Measurements from ENCODE around the gene FNBP1L.
"Not testable (repeated sequence)": the region's sequence is repeated elsewhere in the genome, so short reads cannot be mapped to it uniquely, and the experiment has no call there.

Gene FNBP1L

DNA sequence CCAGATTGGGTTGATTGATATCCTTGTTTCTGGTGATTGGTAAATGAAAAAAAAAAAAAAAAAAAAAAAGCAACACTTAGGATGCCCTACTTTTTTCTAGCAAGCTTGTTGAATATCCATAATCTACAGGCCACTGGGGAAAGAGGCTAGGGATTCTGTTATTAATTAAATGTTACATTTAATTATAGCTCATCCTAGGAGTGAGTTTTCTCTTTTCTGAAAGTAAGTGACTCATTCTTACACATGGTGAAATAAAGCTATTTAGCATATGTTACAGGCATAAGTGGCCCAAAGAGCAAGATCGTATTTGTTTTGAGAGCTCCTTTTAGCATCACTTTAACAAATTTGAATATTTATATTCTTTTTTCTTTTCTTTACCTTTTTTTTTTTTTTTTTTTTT, 94.5 kb downstream of the FNBP1L start:
- TF ChIP-seq, protein P1, sequence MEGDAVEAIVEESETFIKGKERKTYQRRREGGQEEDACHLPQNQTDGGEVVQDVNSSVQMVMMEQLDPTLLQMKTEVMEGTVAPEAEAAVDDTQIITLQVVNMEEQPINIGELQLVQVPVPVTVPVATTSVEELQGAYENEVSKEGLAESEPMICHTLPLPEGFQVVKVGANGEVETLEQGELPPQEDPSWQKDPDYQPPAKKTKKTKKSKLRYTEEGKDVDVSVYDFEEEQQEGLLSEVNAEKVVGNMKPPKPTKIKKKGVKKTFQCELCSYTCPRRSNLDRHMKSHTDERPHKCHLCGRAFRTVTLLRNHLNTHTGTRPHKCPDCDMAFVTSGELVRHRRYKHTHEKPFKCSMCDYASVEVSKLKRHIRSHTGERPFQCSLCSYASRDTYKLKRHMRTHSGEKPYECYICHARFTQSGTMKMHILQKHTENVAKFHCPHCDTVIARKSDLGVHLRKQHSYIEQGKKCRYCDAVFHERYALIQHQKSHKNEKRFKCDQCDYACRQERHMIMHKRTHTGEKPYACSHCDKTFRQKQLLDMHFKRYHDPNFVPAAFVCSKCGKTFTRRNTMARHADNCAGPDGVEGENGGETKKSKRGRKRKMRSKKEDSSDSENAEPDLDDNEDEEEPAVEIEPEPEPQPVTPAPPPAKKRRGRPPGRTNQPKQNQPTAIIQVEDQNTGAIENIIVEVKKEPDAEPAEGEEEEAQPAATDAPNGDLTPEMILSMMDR (IDR thresholded peaks at IDR 0.05; ENCODE audit: unreplicated experiment in 3 of 3), result no peak
- Mint-ChIP-seq H3K27me3 (ENCODE audit: low read depth) (no peaks in the 10 kb centered on the region), H3K9me3 (no peaks in the 10 kb centered on the region), H3K36me3 (ENCODE audit: low read depth) (peaks cover 51% of the 10 kb centered on the region), H3K27ac (no peak overlapping the region), H3K4me3 (no peak overlapping the region), H3K4me1 (peaks cover 11% of the 10 kb centered on the region)

DNA sequence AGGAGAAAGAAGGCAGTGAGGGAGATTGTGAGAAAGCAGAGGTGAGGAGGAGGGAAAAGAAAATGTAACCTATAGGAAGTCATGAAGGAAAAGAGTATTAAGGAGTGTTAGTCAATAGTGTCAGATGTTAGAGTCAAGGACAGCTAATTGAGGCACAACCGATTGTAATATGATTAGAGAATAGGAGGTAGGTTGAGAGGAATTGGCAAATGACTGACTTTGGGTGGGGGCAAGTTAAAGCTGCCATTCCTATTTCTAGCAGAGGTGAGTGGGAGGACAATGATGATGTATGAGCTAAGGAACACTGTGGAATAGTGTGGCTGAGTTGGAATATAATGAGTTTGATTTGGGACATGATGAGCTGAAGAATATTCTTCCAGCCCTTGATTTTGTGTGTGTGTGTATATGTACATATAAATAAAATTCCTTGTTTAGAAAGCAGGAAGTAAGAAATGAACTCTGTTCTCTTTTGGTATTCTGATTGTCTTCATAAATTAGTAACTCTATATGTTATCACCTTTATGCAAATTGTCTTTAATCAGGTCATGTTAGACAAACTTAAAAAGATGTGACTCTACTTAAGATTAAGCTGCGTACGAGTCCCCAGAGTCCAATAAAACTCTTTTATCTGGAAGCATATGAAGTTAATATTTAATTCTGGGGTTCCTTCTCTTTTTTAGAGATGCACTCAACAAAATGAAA, 98.4 kb downstream of the FNBP1L start:
- no peak overlapping the region for H3K27ac Mint-ChIP-seq
- H3K36me3 Mint-ChIP-seq (ENCODE audit: low read depth), result peaks cover 58% of the 10 kb centered on the region

DNA sequence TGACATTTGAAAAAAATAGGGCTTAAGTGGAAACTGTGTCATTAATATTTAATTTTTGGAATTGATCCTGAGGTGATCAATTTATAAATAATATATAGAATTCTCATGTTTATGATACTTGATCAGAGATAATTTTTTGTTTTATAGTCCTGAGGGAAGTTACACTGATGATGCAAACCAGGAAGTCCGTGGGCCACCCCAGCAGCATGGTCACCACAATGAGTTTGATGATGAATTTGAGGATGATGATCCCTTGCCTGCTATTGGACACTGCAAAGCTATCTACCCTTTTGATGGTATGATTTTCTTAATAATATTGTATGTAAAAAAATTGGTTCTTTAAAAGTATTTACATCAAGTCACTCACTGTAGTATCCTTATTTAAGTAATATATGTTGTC, 101.2 kb downstream of the FNBP1L start:
- H3K4me1 Mint-ChIP-seq, result peaks cover 36% of the 10 kb centered on the region
- H3K36me3 Mint-ChIP-seq (ENCODE audit: low read depth), result peaks cover 70% of the 10 kb centered on the region
- no peaks in the 10 kb centered on the region for H3K9me3 Mint-ChIP-seq
- TF ChIP-seq, protein P1 (IDR thresholded peaks at IDR 0.05; ENCODE audit: unreplicated experiment in 3 of 3), result no peak
- no peak overlapping the region for H3K27ac Mint-ChIP-seq
- no peaks in the 10 kb centered on the region for H3K27me3 Mint-ChIP-seq (ENCODE audit: low read depth)
- H3K4me3 Mint-ChIP-seq, result no peak overlapping the region

More for the DNA sequence above, 98.4 kb downstream of the FNBP1L start:
- no peak overlapping the region for H3K4me3 Mint-ChIP-seq
- H3K9me3 Mint-ChIP-seq, result no peaks in the 10 kb centered on the region
- TF ChIP-seq, protein P1 (IDR thresholded peaks at IDR 0.05; ENCODE audit: unreplicated experiment in 3 of 3), result no peak
- no peaks in the 10 kb centered on the region for H3K27me3 Mint-ChIP-seq (ENCODE audit: low read depth)
- peaks cover 9% of the 10 kb centered on the region for H3K4me1 Mint-ChIP-seq

DNA sequence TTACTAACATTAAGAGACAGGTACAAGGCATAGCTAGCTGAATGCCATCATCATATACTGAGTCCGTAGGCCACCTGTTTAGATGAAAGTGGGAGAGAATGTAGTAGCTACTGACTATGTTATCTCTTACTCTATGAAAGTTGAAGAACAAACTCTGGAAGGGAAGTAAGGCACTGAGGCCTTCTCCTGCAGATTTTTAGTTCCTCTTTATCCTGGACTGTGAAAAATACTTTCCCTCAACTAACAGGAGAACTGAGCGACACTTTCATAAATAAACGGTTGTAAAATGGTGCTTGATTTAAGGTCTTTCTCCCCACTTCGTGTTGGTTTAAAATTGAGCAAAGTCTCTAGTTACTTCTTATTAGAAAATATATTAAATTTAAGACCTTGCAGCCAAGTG, 101.9 kb downstream of the FNBP1L start:
- peaks cover 70% of the 10 kb centered on the region for H3K36me3 Mint-ChIP-seq (ENCODE audit: low read depth)
- TF ChIP-seq, protein P1 (IDR thresholded peaks at IDR 0.05; ENCODE audit: unreplicated experiment in 3 of 3), result no peak
- no peaks in the 10 kb centered on the region for H3K27me3 Mint-ChIP-seq (ENCODE audit: low read depth)
- no peak overlapping the region for H3K4me3 Mint-ChIP-seq
- H3K9me3 Mint-ChIP-seq, result no peaks in the 10 kb centered on the region
- H3K27ac Mint-ChIP-seq, result no peak overlapping the region
- H3K4me1 Mint-ChIP-seq, result peaks cover 43% of the 10 kb centered on the region

DNA sequence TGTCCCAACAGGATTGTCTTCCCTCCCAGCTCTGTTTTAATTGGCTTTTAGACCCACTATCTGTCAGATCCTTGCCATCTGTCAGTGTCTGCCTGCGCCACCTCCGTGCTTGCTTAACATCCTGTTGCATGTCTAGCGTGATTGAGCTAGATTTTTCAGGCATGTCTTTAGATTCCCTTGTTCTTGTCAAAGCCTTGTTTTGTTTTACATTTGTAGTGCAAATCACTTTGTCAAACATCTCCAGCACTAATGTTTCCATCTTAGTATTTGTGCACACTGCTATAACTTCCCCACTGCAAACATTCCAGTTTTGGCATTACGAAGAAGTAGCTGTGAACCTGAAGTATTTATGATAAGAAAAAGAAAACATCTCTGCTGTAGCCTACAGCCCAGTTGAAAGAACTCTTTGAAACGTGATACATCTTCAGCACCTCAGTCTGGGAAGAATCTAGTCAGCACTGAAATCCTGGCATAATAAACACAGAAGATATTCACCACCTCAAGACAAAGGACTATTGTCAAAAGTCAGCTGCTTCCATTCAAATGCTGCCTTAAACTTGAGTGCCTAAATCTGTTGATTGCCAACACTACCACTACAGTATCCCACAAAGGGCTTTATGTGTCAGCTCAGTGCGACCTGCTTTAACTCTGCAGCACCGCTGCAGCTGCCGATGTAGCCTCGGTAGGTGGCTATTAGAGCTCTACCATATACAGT, 105.0 kb downstream of the FNBP1L start:
- Mint-ChIP-seq H3K9me3 (peaks cover 4% of the 10 kb centered on the region), H3K27ac (peak overlapping the region; percentile 51 to 88 (median 86)), H3K36me3 (ENCODE audit: low read depth) (peaks cover 64% of the 10 kb centered on the region), H3K27me3 (ENCODE audit: low read depth) (no peaks in the 10 kb centered on the region), H3K4me3 (peak overlapping the region in 1 of 3 experiments; percentile 26), H3K4me1 (peaks cover 42% of the 10 kb centered on the region)
- TF ChIP-seq, protein P1 (IDR thresholded peaks at IDR 0.05; ENCODE audit: unreplicated experiment in 3 of 3), result no peak

DNA sequence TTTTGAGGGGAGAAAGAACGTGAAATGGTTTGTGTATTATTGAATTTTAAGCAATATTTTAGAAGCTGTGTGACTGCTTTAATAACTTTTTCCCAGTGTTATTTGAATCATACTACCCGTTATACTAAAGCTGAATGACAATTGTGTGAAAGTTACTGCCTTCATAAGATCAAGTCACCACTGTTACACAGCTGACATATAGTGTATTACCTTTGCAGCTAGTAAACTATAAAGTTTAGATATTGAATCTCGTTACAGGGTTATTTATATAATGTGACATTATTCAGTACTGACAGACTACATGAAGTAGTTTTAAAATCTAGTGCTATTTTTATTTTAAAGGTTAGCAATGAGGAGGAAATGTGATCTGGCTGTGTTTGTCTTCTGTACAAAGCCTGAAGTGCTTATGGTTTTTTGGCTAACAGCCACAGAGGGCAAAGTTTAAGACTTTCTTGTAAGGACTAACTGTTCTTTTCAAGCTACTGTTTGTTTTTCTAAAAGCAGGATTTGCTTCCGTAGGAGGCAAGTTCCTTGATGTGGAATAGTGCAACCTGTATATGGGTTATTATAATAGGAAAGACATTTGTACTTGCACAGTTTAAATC, 106.1 kb downstream of the FNBP1L start:
- H3K27me3 Mint-ChIP-seq (ENCODE audit: low read depth); H3K9me3 Mint-ChIP-seq; H3K4me3 Mint-ChIP-seq: not testable (repeated sequence)
- Mint-ChIP-seq H3K36me3 (ENCODE audit: low read depth) (peaks cover 69% of the 10 kb centered on the region), H3K4me1 (peaks cover 42% of the 10 kb centered on the region), H3K27ac (peak overlapping the region; percentile 20 to 86 (median 58))
